Smooth muscle cell (in vitro differentiated cells): ENCODE measurements around the gene MTHFD1. TPM values are rescaled to one million over a fixed set of nuclear protein-coding genes. Genes with fewer than 3 reads are reported as not detected.

Experiments used
- DNase-seq: peaks from one replicate; lab custom pipeline; 2025; ENCODE audit not compliant: unreplicated experiment; lab: John Stamatoyannopoulos, UW
- H2AFZ ChIP-seq: fragments of 200-600 bp; sonication (generic); 2 replicates; pipeline ENCODE4 v1.6.0; 2016; ENCODE audit warnings: antibody characterized with exemption, low read depth, mild to moderate bottlenecking
- H3F3A ChIP-seq: fragments of 200-600 bp; sonication (generic); 2 replicates; pipeline ENCODE4 v1.6.0; 2017; ENCODE audit warnings: antibody characterized with exemption, low read depth
- H3K27ac ChIP-seq: fragments of 200-600 bp; sonication (generic); 2 replicates; pipeline ENCODE4 v1.5.1; 2016; ENCODE audit warnings: low read depth, mild to moderate bottlenecking
- H3K27me3 ChIP-seq: fragments of 200-600 bp; sonication (generic); 2 replicates; pipeline ENCODE4 v1.6.1; 2016; ENCODE audit warnings: low read depth, mild to moderate bottlenecking
- H3K36me3 ChIP-seq: fragments of 200-600 bp; sonication (generic); 2 replicates; pipeline ENCODE4 v1.5.1; 2016; ENCODE audit warnings: low read depth
- H3K4me1 ChIP-seq: fragments of 200-600 bp; sonication (generic); 2 replicates; pipeline ENCODE4 v1.5.1; 2016; ENCODE audit warnings: low read depth
- H3K4me2 ChIP-seq: fragments of 200-600 bp; sonication (generic); 2 replicates; pipeline ENCODE4 v1.6.0; 2016; ENCODE audit warnings: mild to moderate bottlenecking
- H3K4me3 ChIP-seq: fragments of 200-600 bp; sonication (generic); 2 replicates; pipeline ENCODE4 v1.5.1; 2016; ENCODE audit warnings: mild to moderate bottlenecking
- H3K79me2 ChIP-seq: fragments of 200-600 bp; sonication (generic); 2 replicates; pipeline ENCODE4 v1.6.0; 2016; ENCODE audit warnings: low read depth, mild to moderate bottlenecking
- H3K9ac ChIP-seq: fragments of 200-600 bp; sonication (generic); 2 replicates; pipeline ENCODE4 v1.6.0; 2016; ENCODE audit warnings: low read depth
- H3K9me3 ChIP-seq: fragments of 200-600 bp; sonication (generic); replicated peaks from 2 replicates; pipeline ENCODE4 v1.5.1; 2016; ENCODE audit warnings: low read depth
- H4K20me1 ChIP-seq: fragments of 200-600 bp; sonication (generic); 2 replicates; pipeline ENCODE4 v1.6.0; 2016; ENCODE audit warnings: low read depth
- WGBS: methylation state at CpG from one replicate; pipeline ENCODE4 v1.1.7; 2016; ENCODE audit warnings: low lambda C conversion rate; 5-methylcytosine and 5-hydroxymethylcytosine counted together
- polyA plus RNA-seq: library from polyadenylated mRNA; unstranded; fragments of >200 nt; fragmentation: Nextera tagmentation; extraction: Ambion mirVana; gene quantifications from 2 replicates; pipeline ENCODE4 v1.2.1, GENCODE V29; 2016
- total RNA-seq: library from RNA; depleted of rRNA; stranded (reverse); fragments of >200 nt; gene quantifications from 2 replicates; pipeline ENCODE4 v1.2.3, GENCODE V29; 2014
- TF ChIP-seq, protein P1 (sequence below): fragments of 200-600 bp; sonication (generic); IDR thresholded peaks from 2 replicates; pipeline ENCODE4 v1.5.1; 2017; ENCODE audit warnings: borderline replicate concordance, mild to moderate bottlenecking, antibody characterized with exemption; ENCODE audit not compliant: insufficient read depth, poor library complexity, severe bottlenecking

Gene MTHFD1
- total and polyA plus RNA-seq, 2 experiments from 2014 or later: 12.8 to 25.4 TPM

DNA sequence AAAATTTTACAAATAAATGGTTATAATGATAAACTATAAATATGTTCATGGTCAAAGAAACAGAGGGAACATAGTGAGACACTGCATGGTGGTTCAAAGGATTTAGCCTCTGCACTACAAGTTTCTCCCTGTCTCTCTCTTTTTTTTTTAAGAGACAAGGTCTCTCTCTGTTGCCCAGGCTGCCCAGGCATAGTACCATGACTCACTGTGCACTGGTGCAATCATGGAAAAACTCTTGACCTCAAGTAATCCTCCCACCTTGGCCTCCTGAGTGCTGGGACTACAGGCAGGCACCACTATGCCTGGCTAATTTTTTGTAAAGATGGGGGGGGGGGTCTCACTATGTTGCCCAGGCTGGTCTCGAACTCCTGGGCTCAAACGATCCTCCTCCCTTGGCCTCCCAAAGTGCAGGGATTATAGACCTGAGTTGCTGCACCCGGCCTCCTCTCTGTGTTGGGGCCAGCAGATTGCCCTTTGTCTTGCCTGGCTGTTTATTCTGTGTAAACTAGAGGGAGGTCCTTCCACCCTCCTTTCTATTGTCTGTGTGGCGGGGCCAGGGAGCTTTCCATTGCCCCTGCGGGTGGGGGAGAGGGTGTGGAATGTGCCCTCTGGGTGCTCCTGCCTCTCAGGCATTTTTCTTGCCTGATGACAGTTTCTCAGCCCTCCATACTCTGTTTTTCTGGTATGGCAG lies 22.1 kb downstream of the MTHFD1 start:
- no peak overlapping the region for H3K9ac ChIP-seq
- WGBS: 80% methylated on average over 5 of the region's 5 CpGs
- no peaks in the 10 kb centered on the region for H4K20me1 ChIP-seq
- no peak overlapping the region for H3K27ac ChIP-seq
- no peaks in the 10 kb centered on the region for H3K4me1 ChIP-seq
- no peaks in the 10 kb centered on the region for H3F3A ChIP-seq
- no peak overlapping the region for H3K4me2 ChIP-seq
- TF ChIP-seq, protein P1, sequence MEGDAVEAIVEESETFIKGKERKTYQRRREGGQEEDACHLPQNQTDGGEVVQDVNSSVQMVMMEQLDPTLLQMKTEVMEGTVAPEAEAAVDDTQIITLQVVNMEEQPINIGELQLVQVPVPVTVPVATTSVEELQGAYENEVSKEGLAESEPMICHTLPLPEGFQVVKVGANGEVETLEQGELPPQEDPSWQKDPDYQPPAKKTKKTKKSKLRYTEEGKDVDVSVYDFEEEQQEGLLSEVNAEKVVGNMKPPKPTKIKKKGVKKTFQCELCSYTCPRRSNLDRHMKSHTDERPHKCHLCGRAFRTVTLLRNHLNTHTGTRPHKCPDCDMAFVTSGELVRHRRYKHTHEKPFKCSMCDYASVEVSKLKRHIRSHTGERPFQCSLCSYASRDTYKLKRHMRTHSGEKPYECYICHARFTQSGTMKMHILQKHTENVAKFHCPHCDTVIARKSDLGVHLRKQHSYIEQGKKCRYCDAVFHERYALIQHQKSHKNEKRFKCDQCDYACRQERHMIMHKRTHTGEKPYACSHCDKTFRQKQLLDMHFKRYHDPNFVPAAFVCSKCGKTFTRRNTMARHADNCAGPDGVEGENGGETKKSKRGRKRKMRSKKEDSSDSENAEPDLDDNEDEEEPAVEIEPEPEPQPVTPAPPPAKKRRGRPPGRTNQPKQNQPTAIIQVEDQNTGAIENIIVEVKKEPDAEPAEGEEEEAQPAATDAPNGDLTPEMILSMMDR: no peak
- H3K9me3 ChIP-seq: no peaks in the 10 kb centered on the region
- H2AFZ ChIP-seq: no peak overlapping the region
- no peak overlapping the region for H3K4me3 ChIP-seq
- H3K36me3 ChIP-seq: no peaks in the 10 kb centered on the region
- H3K79me2 ChIP-seq: no peaks in the 10 kb centered on the region
- no peaks in the 10 kb centered on the region for H3K27me3 ChIP-seq
- DNase-seq: no peak

DNA sequence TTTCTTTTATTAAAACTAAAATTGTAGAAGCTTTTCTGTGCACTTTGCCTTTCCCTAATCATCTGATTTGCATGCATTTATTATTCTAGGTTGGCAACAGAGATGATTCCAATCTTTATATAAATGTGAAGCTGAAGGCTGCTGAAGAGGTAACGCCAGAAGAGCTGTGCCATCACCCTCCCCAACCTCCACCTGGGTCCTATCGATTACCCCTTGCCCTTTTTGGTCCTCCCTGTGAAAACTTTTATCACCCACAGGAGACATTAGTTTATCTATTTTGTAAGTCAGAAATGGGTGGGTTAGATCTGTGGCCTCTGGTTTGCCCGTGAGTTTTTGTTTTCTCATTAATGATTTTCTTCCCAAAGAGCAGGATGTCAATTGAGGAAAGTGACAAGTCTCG lies 22.8 kb downstream of the MTHFD1 start:
- Histone ChIP-seq H3K4me2 (no peak overlapping the region), H3K9ac (no peak overlapping the region), H3F3A (no peaks in the 10 kb centered on the region), H3K79me2 (no peaks in the 10 kb centered on the region), H4K20me1 (no peaks in the 10 kb centered on the region), H3K27me3 (no peaks in the 10 kb centered on the region), H3K4me3 (no peak overlapping the region), H3K27ac (no peak overlapping the region), H2AFZ (no peak overlapping the region), H3K4me1 (no peaks in the 10 kb centered on the region), H3K9me3 (no peaks in the 10 kb centered on the region), H3K36me3 (no peaks in the 10 kb centered on the region)
- TF ChIP-seq, protein P1: no peak
- 94% methylated on average over 4 of the region's 4 CpGs for WGBS
- no peak for DNase-seq

DNA sequence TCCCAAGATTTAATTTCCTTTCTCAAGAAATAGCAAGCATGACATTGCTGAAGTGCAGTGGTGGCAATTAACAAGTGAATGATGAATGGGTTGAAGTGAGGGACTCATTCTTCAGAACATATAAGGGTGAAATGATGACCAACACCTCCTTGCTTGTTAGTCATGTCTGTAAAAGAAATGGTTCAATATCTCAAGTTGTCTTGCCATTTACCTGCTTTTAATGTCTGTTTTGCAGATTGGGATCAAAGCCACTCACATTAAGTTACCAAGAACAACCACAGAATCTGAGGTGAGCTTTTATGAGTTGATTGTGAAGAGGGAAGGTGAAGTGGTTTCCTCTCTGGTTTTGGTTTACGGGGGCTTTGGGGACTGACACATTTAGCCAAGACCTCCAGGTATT lies 24.1 kb downstream of the MTHFD1 start:
- H3F3A ChIP-seq: peaks cover 6% of the 10 kb centered on the region
- DNase-seq: no peak
- H3K27me3 ChIP-seq: no peaks in the 10 kb centered on the region
- no peaks in the 10 kb centered on the region for H3K4me1 ChIP-seq
- no peaks in the 10 kb centered on the region for H3K36me3 ChIP-seq
- WGBS: 100% methylated on average over 1 of the region's 1 CpG
- no peak overlapping the region for H3K27ac ChIP-seq
- no peak overlapping the region for H3K4me3 ChIP-seq
- H3K9me3 ChIP-seq: no peaks in the 10 kb centered on the region
- no peaks in the 10 kb centered on the region for H4K20me1 ChIP-seq
- H3K4me2 ChIP-seq: no peak overlapping the region
- H3K9ac ChIP-seq: no peak overlapping the region
- H3K79me2 ChIP-seq: no peaks in the 10 kb centered on the region
- TF ChIP-seq, protein P1: no peak
- no peak overlapping the region for H2AFZ ChIP-seq

DNA sequence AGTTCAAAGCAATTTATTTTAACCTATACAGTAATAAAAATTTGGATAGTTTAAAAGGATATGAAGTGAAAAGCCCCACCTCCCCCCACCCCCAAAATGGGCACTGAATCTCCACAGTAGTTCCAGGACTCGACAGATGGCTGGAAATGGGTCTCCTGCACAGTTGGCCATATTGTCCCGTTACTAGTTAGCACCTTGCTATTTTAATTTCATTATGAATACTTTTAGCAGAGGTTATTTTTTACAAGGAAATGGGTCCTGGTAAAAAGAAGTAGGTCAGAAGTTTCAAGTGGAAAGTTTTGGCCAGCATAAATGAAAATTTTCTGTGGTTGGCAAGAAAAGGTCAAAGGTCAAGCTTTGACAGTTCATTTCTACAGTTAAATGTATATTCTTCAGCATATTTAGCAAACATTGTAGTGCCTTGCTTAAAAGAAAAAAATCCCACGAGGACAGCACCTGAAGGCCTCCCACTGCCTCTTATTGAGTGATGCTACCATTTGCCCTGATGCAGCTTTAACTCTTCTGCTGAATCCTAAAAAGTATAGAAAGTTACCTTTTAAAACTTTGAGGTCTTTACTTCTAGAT lies 28.3 kb downstream of the MTHFD1 start:
- no peaks in the 10 kb centered on the region for H3K36me3 ChIP-seq
- TF ChIP-seq, protein P1: no peak
- 94% methylated on average over 3 of the region's 3 CpGs for WGBS
- no peak overlapping the region for H3K4me3 ChIP-seq
- no peak for DNase-seq
- H3F3A ChIP-seq: peaks cover 6% of the 10 kb centered on the region
- no peak overlapping the region for H3K4me2 ChIP-seq
- H3K79me2 ChIP-seq: no peaks in the 10 kb centered on the region
- no peaks in the 10 kb centered on the region for H4K20me1 ChIP-seq
- H3K27me3 ChIP-seq: no peaks in the 10 kb centered on the region
- H3K27ac ChIP-seq: no peak overlapping the region
- no peaks in the 10 kb centered on the region for H3K4me1 ChIP-seq
- H3K9ac ChIP-seq: no peak overlapping the region
- H2AFZ ChIP-seq: no peak overlapping the region
- H3K9me3 ChIP-seq: no peaks in the 10 kb centered on the region
